ENCODE data around the gene DISC1.

The DISC1 gene

DNA sequence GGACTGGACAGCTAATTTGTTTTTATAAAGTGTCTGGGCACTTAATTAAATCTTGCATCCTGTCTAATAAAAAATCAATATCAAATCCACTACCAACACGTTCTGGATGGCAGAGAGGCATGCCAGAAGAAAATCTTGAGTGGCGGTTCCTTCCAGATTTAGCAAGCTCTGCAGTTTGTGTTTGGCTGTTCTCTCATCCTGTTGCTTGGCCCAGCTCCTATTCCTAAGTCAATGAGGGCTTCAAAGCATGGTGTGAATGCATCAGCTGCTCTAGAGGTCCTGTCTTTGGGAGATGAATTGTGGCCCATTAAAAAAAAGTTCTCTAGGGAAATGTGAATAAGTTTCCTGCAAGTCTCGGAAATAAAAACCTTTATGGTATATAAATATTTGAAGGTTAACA, 90.3 kb downstream of the DISC1 start:
- peaks cover 47% of the 10 kb centered on the region for H3K27me3 ChIP-seq (ENCODE audit: low read depth, low read length)
- H3K9me3 ChIP-seq (ENCODE audit: insufficient read depth, low read length): no peaks in the 10 kb centered on the region
- no peaks in the 10 kb centered on the region for H4K20me1 ChIP-seq (ENCODE audit: insufficient read depth, low read length)
- no peak overlapping the region for H3K27ac ChIP-seq (ENCODE audit: low read length)
- H3K79me2 ChIP-seq (ENCODE audit: low read length): no peaks in the 10 kb centered on the region
- no peak overlapping the region for H3K9ac ChIP-seq (ENCODE audit: low read length)
- H3K4me3 ChIP-seq (ENCODE audit: low read length): no peak overlapping the region
- H2AFZ ChIP-seq (ENCODE audit: low read depth, low read length): no peak overlapping the region
- TF ChIP-seq, protein P1, sequence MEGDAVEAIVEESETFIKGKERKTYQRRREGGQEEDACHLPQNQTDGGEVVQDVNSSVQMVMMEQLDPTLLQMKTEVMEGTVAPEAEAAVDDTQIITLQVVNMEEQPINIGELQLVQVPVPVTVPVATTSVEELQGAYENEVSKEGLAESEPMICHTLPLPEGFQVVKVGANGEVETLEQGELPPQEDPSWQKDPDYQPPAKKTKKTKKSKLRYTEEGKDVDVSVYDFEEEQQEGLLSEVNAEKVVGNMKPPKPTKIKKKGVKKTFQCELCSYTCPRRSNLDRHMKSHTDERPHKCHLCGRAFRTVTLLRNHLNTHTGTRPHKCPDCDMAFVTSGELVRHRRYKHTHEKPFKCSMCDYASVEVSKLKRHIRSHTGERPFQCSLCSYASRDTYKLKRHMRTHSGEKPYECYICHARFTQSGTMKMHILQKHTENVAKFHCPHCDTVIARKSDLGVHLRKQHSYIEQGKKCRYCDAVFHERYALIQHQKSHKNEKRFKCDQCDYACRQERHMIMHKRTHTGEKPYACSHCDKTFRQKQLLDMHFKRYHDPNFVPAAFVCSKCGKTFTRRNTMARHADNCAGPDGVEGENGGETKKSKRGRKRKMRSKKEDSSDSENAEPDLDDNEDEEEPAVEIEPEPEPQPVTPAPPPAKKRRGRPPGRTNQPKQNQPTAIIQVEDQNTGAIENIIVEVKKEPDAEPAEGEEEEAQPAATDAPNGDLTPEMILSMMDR (IDR thresholded peaks at IDR 0.05; ENCODE audit: low read depth, low read length): no peak
- no peak for TF ChIP-seq EZH2phosphoT487 (IDR thresholded peaks at IDR 0.05; ENCODE audit: low read depth)
- no peaks in the 10 kb centered on the region for H3K36me3 ChIP-seq (replicated peaks; ENCODE audit: low read depth, low read length)
- H3K4me2 ChIP-seq (ENCODE audit: low read length): no peak overlapping the region
- H3K4me1 ChIP-seq (ENCODE audit: low read length): no peaks in the 10 kb centered on the region

DNA sequence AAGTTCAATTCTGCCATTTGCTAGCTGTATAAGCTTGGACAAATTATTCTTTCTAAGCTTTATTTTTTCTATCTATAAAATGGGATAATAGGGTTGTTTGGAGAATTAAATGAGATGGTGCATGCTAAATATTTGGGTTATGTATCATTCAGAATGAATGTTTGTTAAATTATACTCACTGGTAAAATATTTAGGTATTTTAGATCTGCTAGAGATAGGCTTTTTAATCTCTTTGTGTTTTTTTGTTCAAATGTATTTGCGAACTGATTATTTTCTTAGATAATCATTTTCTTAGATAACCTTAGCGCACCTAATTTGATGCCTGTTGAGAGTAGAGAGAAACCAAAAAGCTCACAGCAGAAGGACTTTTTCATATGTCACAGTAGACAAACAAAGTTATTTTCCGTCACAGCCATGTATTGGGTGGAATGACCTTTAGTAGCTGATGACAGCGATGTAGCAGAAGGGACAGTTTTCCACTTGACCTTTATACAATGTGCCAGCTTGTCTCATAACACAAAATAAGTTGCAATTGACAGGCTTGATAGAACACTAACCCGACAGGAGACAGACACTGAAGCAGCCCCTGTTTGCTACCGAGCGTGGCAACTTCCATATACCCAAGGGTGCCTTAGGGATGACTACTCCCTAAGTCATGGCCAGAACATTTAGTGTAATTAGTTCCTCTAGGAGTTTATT, 93.0 kb downstream of the DISC1 start:
- no peak for TF ChIP-seq EZH2phosphoT487 (IDR thresholded peaks at IDR 0.05; ENCODE audit: low read depth)
- no peaks in the 10 kb centered on the region for H3K9me3 ChIP-seq (ENCODE audit: insufficient read depth, low read length)
- H3K79me2 ChIP-seq (ENCODE audit: low read length): no peaks in the 10 kb centered on the region
- H4K20me1 ChIP-seq (ENCODE audit: insufficient read depth, low read length): no peaks in the 10 kb centered on the region
- no peak overlapping the region for H3K27ac ChIP-seq (ENCODE audit: low read length)
- no peak overlapping the region for H3K4me3 ChIP-seq (ENCODE audit: low read length)
- no peaks in the 10 kb centered on the region for H3K4me1 ChIP-seq (ENCODE audit: low read length)
- H3K27me3 ChIP-seq (ENCODE audit: low read depth, low read length): peaks cover 59% of the 10 kb centered on the region
- H3K4me2 ChIP-seq (ENCODE audit: low read length): no peak overlapping the region
- no peak overlapping the region for H2AFZ ChIP-seq (ENCODE audit: low read depth, low read length)
- H3K36me3 ChIP-seq (replicated peaks; ENCODE audit: low read depth, low read length): no peaks in the 10 kb centered on the region
- no peak overlapping the region for H3K9ac ChIP-seq (ENCODE audit: low read length)

DNA sequence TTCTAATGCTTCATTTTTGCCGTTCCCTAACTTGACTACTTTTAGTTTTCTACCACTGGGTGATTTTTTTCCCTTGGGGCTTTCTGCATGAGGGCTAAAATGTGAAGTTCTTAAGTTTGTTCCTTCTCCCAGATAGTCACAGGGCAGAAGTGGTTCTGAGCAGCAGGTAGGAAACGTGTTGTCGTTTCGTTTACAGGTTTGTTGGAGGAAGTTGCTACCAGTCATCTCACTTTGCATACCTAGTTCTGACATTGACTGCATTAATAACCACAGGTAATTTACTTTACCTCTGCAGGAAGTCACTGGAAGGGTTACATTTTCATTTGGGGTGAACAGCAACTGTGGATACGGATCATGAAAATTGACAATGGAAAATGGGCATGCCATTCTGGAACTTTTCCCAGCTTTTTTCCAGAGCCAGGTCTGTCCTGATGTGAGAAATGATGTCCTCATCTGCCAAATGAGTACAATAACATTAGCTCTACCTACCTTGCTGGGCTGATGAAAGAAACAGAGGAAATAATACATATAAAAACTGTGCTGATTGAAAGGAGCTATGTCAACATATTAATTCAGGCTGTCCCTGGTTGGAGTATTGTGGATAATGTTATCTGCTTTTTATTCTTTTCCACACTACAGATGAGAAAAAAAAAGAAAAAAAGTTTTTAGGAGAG, 94.2 kb downstream of the DISC1 start:
- Histone ChIP-seq H2AFZ (ENCODE audit: low read depth, low read length) (no peak overlapping the region), H3K4me3 (ENCODE audit: low read length) (no peak overlapping the region), H3K79me2 (ENCODE audit: low read length) (no peaks in the 10 kb centered on the region), H3K4me2 (ENCODE audit: low read length) (no peak overlapping the region), H3K27me3 (ENCODE audit: low read depth, low read length) (peaks cover 49% of the 10 kb centered on the region), H3K9me3 (ENCODE audit: insufficient read depth, low read length) (no peaks in the 10 kb centered on the region), H4K20me1 (ENCODE audit: insufficient read depth, low read length) (no peaks in the 10 kb centered on the region), H3K36me3 (replicated peaks; ENCODE audit: low read depth, low read length) (no peaks in the 10 kb centered on the region), H3K27ac (ENCODE audit: low read length) (no peak overlapping the region), H3K9ac (ENCODE audit: low read length) (no peak overlapping the region), H3K4me1 (ENCODE audit: low read length) (no peaks in the 10 kb centered on the region)
- TF ChIP-seq, protein P1 (IDR thresholded peaks at IDR 0.05; ENCODE audit: low read depth, low read length): no peak
- TF ChIP-seq EZH2phosphoT487 (IDR thresholded peaks at IDR 0.05; ENCODE audit: low read depth): no peak

DNA sequence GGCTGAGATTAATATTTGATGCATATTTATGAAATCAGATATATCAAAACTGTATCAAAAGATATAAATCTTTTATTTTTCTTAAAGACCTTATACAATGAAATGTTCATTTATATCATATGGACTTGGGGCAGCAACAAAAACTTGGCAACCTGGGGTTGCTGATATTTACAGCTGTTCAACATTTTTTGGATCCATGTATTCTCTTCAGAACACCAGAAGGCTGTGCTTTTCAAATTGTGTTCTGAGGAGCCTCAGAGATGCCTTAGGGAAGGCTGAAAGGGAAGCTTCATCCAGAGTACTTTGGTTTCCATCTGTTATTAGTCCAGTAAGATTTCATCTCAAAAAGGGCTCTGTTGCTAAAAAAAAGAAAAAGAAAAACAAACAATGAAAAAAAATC, 94.8 kb downstream of the DISC1 start:
- TF ChIP-seq, protein P1 (IDR thresholded peaks at IDR 0.05; ENCODE audit: low read depth, low read length): no peak
- TF ChIP-seq EZH2phosphoT487 (IDR thresholded peaks at IDR 0.05; ENCODE audit: low read depth): no peak
- no peak overlapping the region for H3K27ac ChIP-seq (ENCODE audit: low read length)
- no peaks in the 10 kb centered on the region for H3K79me2 ChIP-seq (ENCODE audit: low read length)
- H3K9ac ChIP-seq (ENCODE audit: low read length): no peak overlapping the region
- no peaks in the 10 kb centered on the region for H3K36me3 ChIP-seq (replicated peaks; ENCODE audit: low read depth, low read length)
- H3K27me3 ChIP-seq (ENCODE audit: low read depth, low read length): peaks cover 46% of the 10 kb centered on the region
- H3K4me1 ChIP-seq (ENCODE audit: low read length): no peaks in the 10 kb centered on the region
- no peaks in the 10 kb centered on the region for H4K20me1 ChIP-seq (ENCODE audit: insufficient read depth, low read length)
- H3K4me2 ChIP-seq (ENCODE audit: low read length): no peak overlapping the region
- no peak overlapping the region for H3K4me3 ChIP-seq (ENCODE audit: low read length)
- H3K9me3 ChIP-seq (ENCODE audit: insufficient read depth, low read length): no peaks in the 10 kb centered on the region
- H2AFZ ChIP-seq (ENCODE audit: low read depth, low read length): no peak overlapping the region
